D721Med (cell line): Measurements from ENCODE around the gene ARHGAP23.

Experiments used
- DNase-seq: peaks from one replicate; pipeline ENCODE4 v3.0.0; 2011; ENCODE audit warnings: low spot score; ENCODE audit not compliant: insufficient read length
- FAIRE-seq: peaks from 2 replicates; lab custom pipeline; 2011; peaks lifted over from hg19 to GRCh38; lab: Jason Lieb, UNC
- CTCF ChIP-seq: IDR thresholded peaks from 2 replicates; pipeline ENCODE4 v1.5.1; 2012; ENCODE audit warnings: mild to moderate bottlenecking, control low read depth; ENCODE audit not compliant: insufficient read depth; ENCODE audit errors: missing control alignments

ARHGAP23 gene

DNA sequence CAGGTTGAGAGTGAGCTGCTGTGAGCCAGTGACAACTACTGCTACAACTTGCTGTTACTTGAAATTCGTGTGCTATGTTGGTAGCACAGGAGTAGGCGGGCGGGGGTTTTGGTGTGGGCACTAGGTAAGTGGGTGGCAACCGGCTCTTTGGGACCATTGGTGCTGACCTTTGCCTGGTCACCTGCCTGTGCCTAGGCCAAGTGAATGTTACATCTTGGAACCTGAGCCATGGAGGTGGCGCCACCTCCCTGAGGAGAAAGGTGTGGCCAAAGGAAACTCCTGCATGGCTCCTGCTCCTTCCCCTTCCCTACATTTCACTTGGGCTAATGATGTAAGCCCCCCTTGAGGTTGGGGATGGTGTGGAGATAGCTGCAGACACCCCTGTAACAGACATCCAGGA is 25.4 kb upstream of the ARHGAP23 start:
- peak; percentile 3 for TF ChIP-seq CTCF
- FAIRE-seq (no peak), DNase-seq (no peak)

GRCh38 chr17:38403491-38403890 is 24.8 kb upstream of the ARHGAP23 start:
- no peak for FAIRE-seq
- no peak for TF ChIP-seq CTCF
- DNase-seq: no peak

GRCh38 chr17:38404174-38404943 is 23.9 kb upstream of the ARHGAP23 start:
- no peak for TF ChIP-seq CTCF
- DNase-seq (no peak), FAIRE-seq (no peak)

DNA sequence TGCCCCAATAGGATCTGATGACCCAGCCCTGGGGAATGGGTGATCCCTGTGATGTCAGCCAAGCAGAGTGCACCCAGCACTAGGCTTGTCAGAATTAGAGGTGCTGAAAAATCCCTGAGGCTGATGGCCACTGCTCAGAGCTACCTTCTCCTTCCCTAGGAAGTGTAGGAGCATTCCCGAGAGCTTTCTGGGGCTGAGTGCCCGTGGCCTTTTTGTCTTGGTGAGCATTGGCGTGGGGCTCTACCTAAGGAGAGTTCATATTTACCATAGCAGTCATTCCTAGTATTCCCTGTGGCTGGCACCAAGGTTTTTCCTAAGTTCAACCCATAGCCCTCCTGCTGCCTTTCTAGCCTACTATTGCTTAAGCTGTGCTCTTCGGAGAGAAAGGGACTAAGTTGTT is 22.6 kb upstream of the ARHGAP23 start:
- no peak for DNase-seq
- TF ChIP-seq CTCF: no peak
- FAIRE-seq: no peak

- no peak for TF ChIP-seq CTCF
- DNase-seq (no peak), FAIRE-seq (no peak)
These were observed 18.1 kb upstream of the ARHGAP23 start for GRCh38 chr17:38410201-38410600.

- DNase-seq (peak; percentile 81), FAIRE-seq (no peak)
- no peak for TF ChIP-seq CTCF
These were observed 12.7 kb upstream of the ARHGAP23 start for GRCh38 chr17:38415250-38416194.

DNA sequence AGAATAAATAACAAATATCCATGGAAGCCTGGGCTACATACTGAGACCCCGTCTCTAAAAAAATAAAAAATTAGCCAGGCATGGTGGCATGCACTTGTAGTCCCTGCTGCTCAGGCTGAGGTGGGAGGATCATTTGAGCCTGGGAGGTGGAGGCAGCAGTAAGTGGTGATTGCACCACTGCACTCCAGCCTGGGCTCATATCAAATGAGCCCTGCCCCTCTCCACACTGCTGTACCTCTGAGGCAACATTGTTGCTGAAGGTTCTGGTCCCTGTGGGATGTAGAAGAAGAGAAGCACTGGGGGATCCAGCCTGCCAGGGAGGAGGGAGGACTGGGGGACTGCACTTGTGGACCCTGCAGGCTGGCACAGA is 11.4 kb upstream of the ARHGAP23 start:
- no peak for FAIRE-seq
- no peak for DNase-seq
- TF ChIP-seq CTCF: no peak
